Measurements from ENCODE around the gene COX5B.
A peak's percentile ranks its signal among the peaks of the same experiment; 100 is the strongest.
"Not testable (repeated sequence)": the region's sequence is repeated elsewhere in the genome, so short reads cannot be mapped to it uniquely, and the experiment has no call there.

COX5B gene, protein sequence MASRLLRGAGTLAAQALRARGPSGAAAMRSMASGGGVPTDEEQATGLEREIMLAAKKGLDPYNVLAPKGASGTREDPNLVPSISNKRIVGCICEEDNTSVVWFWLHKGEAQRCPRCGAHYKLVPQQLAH

GRCh38 chr2:97645695-97646629 lies at the start of gene COX5B:
TSS of gene COX5B (plus strand) at chr2:97646062. CDS start at chr2:97646087, 25 bp downstream.
- DNase-seq, result peak; percentile 97

DNA sequence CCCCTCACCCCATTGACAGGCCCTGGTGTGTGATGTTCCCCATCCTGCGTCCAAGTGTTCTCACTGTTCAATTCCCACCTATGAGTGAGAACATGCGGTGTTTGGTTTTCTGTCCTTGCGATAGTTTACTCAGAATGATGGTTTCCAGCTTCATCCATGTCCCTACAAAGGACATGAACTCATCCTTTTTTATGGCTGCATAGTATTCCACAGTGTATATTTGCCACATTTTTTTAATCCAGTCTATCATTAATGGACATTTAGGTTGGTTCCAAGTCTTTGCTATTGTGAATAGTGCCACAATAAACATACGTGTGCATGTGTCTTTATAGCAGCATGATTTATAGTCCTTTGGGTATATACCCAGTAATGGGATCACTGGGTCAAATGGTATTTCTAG lies 49.7 kb upstream of the COX5B start:
- DNase-seq, result not testable (repeated sequence)

GRCh38 chr2:97601537-97601936 lies 44.3 kb upstream of the COX5B start:
- DNase-seq, result not testable (repeated sequence)

- DNase-seq, result not testable (repeated sequence)
Measured at GRCh38 chr2:97605109-97605508, 40.8 kb upstream of the COX5B start.

- not testable (repeated sequence) for DNase-seq
Measured at GRCh38 chr2:97605524-97606339, 40.1 kb upstream of the COX5B start.

- DNase-seq, result not testable (repeated sequence)
Measured at GRCh38 chr2:97608745-97609144, 37.1 kb upstream of the COX5B start.

DNA sequence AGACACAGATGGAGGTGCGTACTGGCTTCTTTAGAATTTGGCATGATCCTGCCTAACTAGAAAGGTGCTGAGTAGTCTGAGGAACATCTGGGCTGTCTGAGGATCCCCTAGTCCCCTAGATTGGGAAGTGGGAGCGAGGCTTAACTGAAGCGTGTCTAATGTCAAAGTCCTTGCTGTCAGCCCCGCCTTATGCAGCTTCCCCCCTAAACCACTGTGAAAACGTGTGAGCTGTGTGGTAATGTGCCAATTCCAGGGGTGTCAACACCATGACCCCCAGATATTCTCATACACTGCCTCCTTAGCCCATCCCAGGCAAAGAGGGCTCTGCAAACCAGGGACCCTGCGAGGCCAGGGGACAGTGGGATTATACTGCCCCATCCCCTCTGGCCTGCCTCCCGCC lies 34.0 kb upstream of the COX5B start:
- DNase-seq, result not testable (repeated sequence)

- DNase-seq, result not testable (repeated sequence)
Measured at GRCh38 chr2:97615746-97616145, 30.1 kb upstream of the COX5B start.

- no peak for DNase-seq
Measured at GRCh38 chr2:97617911-97618310, 28.0 kb upstream of the COX5B start.

DNA sequence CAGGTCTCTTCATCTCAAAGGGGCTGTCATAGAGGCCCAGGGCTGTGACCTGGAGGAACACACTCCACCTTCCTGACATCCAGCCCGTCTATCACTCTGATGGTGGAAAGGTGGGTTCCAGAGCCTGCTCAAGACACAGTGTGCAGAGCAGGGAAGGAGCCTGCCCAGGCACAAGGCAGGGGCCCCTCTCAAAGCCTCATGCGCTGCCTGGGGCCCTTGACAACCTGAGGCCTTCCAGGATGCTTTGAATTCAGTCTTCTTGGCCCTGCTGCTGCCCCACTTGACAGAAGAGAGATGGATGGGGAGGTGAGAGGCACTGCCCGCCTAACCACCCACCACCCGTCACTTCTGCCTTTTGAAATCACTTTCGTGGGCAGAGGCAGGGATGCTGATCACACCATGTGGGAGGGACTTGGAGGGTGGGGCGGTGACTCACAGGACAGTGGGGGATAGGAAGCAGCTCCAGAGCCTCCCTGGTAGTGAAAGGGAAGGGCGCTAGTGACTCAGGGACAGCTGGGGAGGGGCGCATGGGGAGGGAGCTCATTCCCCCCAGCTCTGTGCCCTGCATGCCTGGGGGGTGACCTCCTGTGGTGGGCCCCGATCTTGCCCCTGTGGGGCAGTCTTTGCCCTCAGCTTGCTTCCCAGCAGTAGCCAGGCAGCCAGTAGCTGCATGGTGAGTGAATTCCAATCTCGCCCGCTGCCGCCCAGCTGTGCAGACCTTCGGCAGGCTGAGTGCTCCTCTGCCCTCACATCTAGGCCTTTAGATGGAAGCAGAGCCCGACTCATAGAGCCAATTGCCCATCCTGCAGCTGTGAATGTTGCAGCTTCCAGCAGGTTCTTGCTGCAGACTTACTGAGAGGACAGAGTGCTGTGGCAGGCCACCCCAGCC lies 26.7 kb upstream of the COX5B start:
- DNase-seq, result not testable (repeated sequence)

GRCh38 chr2:97620492-97620891 lies 25.4 kb upstream of the COX5B start:
- DNase-seq, result not testable (repeated sequence)

DNA sequence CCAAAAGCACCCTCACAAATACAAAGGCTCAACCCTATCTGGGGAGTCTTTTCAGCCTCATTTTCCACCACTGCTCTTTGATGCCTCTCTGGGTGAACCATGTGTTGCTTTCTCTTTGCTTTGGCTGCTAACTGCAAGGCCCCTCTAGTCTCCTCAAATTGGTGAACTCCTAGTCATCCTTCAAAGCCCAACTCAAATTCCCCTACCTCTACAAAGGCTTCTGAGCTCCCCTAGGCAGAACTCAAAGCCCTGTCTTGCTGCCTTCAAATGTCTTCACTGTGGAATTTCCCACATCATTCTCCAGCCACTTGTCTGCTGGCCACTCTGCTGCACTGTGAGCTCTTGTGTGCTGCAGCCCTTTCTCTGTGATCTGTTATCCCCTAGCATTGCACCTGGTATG lies 22.9 kb upstream of the COX5B start:
- not testable (repeated sequence) for DNase-seq

- not testable (repeated sequence) for DNase-seq
Measured at GRCh38 chr2:97625354-97626048, 20.4 kb upstream of the COX5B start.

GRCh38 chr2:97626049-97626430 lies 19.8 kb upstream of the COX5B start:
- DNase-seq, result not testable (repeated sequence)

DNA sequence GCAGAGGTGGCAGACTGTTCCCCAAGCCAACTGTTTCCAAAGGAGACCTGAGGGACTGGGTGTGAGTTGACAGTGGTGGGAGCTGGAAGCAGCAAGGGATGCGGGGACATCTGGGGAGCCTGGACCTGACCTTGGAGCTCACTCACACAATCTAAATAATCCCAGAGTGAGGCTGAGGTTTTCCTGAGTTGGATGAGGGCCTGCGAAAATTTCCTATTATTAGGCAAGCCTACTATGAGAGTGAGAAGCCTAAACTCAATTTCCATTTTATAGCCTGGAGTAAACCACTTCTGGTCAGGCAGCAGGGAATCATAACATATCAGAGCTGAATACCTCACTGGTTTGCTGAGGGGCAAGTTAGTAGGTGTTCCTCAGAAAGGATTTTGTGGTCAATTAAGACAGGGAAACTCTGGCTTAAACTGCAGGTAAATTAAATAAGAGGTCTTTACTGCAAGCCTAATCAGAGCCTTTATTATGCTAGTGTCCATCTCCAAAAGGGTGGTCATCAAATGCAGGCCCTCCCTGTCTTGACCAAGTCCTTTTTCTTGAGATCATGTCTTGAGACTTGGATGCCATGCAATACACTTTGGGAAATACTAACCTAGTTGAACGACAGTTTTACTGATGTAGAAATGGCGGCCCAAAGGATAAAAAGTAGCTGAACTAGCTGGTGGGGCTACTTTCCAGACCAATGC lies 1.7 kb upstream of the COX5B start:
- no peak for DNase-seq

GRCh38 chr2:97645112-97645694 lies 659 bp upstream of the COX5B start:
- peak; percentile 53 for DNase-seq

DNA sequence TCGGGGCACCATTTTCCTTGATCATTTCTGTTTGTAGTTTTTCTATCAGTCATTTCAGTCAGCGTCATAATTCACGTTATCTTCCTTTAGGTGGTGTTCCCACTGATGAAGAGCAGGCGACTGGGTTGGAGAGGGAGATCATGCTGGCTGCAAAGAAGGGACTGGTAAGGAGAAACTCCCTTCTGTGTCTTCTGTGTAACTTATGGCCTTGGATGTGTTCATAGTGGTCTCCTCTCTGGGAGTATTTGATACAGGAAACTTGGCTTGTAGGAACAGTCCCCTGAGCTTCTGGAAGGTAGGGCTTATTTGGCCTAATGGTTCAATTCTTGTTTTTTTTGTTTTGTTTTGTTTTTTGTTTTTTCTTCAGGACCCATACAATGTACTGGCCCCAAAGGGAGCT lies 1.1 kb downstream of the COX5B start:
- no peak for DNase-seq

DNA sequence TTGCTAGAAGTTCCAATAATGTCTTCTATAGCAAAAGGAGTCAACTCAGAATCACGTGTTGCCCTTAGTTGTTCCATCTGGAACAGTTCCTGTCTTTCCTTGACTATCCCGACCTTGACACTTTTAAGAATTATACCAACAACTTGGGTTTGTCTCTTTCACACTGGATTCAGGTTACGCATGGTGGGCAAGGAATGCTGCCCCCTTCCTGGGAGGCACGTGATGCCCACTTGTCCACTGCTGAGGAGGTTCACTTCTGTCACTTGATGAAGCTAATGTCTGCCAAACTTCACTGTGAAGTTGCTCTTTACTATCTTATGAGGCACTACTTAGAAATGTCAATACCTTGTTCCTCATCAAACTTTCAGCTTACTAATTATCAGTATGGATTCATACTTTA lies 5.3 kb downstream of the COX5B start:
- DNase-seq, result no peak

- DNase-seq, result no peak
Measured at GRCh38 chr2:97653473-97653872, 7.6 kb downstream of the COX5B start.

- DNase-seq, result no peak
Measured at GRCh38 chr2:97653874-97654273, 8.0 kb downstream of the COX5B start.

DNA sequence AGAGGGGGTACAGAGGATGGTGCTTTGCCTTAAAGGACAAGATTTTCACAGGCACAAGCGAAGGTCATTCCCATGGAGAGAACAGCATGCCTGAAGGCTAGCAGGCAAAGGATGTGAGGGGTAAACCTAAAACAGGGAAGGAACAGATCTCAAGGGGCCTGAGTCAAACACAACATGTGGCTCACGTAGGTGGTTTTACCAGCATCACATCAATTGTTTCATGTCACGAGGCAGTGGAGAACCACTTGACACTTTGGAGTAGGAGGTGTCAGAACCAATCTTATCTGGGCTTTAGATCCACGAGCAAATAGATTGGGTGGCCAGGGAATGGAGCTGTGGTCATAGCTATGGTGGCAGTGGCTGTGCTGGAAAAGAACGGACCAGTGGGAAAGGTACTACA lies 8.4 kb downstream of the COX5B start:
- DNase-seq, result no peak
